Spinal cord (tissue), 10 donors: ENCODE measurements around the gene CDK11B. TPM values are rescaled to one million over a fixed set of nuclear protein-coding genes. Genes with fewer than 3 reads are reported as not detected.
A peak's percentile ranks its signal among the peaks of the same experiment; 100 is the strongest.

Experiments used
- DNase-seq, 6 donors: peaks; one replicate each; pipeline versions ENCODE4 v3.0.0 to v3.0.0-alpha.2; 2013 to 2015; ENCODE audit warnings: low spot score in 6 of 6, low read depth in 4 of 6
- H3K27ac ChIP-seq: one replicate; pipeline ENCODE4 v1.5.1; 2013; ENCODE audit warnings: low read depth, low read length, control low read depth
- H3K27me3 ChIP-seq: one replicate; pipeline ENCODE4 v1.6.1; 2013; ENCODE audit warnings: low read length; ENCODE audit not compliant: control insufficient read depth, insufficient read depth
- H3K36me3 ChIP-seq: one replicate; pipeline ENCODE4 v1.6.1; 2013; ENCODE audit warnings: low read length; ENCODE audit not compliant: control insufficient read depth, insufficient read depth
- H3K4me1 ChIP-seq: one replicate; pipeline ENCODE4 v1.6.1; 2013; ENCODE audit warnings: low read length; ENCODE audit not compliant: control insufficient read depth, insufficient read depth
- H3K4me3 ChIP-seq: one replicate; pipeline ENCODE4 v1.5.1; 2013; ENCODE audit warnings: low read depth, low read length, control low read depth
- H3K9me3 ChIP-seq: one replicate; pipeline ENCODE4 v1.6.1; 2013; ENCODE audit warnings: low read length; ENCODE audit not compliant: control insufficient read depth, insufficient read depth
- WGBS: methylation state at CpG from one replicate; pipeline ENCODE4 v1.1.5; 2013; ENCODE audit warnings: missing lambda C conversion rate; ENCODE audit not compliant: insufficient coverage; 5-methylcytosine and 5-hydroxymethylcytosine counted together
- polyA plus RNA-seq, 2 donors: library from polyadenylated mRNA; unstranded; fragments of 120-200 nt; gene quantifications; one replicate each; pipeline ENCODE4 v1.2.1, GENCODE V29; 2013; ENCODE audit not compliant: insufficient read length in 2 of 2
- total RNA-seq, 2 donors: library from RNA; depleted of rRNA in 1 of 2; stranded (reverse); fragments of 120-200 nt in 1 of 2; fragments of >200 nt in 1 of 2; gene quantifications; one replicate each; pipeline versions ENCODE4 v1.2.3 to v1.2.4, GENCODE V29; 2013 to 2014
- donor health status: healthy.

CDK11B gene
- total and polyA plus RNA-seq, 4 donors: 7.0 to 44.5 (median 29.6) TPM

- H3K27ac ChIP-seq: no peak overlapping the region
- no peak overlapping the region for H3K4me3 ChIP-seq
- no peaks in the 10 kb centered on the region for H3K9me3 ChIP-seq
- H3K36me3 ChIP-seq: peaks cover 59% of the 10 kb centered on the region
- H3K27me3 ChIP-seq: peaks cover 25% of the 10 kb centered on the region
- 42% methylated on average over 53 of the region's 53 CpGs for WGBS
- no peak for DNase-seq
- no peaks in the 10 kb centered on the region for H3K4me1 ChIP-seq
Observed at GRCh38 chr1:1628754-1629429, 29.9 kb downstream of the CDK11B start.

GRCh38 chr1:1627829-1628753 is 30.7 kb downstream of the CDK11B start:
- Histone ChIP-seq H3K9me3 (no peaks in the 10 kb centered on the region), H3K4me3 (no peak overlapping the region), H3K4me1 (no peaks in the 10 kb centered on the region), H3K27me3 (peaks cover 25% of the 10 kb centered on the region), H3K27ac (no peak overlapping the region), H3K36me3 (peaks cover 67% of the 10 kb centered on the region)
- peak in 1 of 6 donors; percentile 4 for DNase-seq
- WGBS: 92% methylated on average over 46 of the region's 53 CpGs

DNA sequence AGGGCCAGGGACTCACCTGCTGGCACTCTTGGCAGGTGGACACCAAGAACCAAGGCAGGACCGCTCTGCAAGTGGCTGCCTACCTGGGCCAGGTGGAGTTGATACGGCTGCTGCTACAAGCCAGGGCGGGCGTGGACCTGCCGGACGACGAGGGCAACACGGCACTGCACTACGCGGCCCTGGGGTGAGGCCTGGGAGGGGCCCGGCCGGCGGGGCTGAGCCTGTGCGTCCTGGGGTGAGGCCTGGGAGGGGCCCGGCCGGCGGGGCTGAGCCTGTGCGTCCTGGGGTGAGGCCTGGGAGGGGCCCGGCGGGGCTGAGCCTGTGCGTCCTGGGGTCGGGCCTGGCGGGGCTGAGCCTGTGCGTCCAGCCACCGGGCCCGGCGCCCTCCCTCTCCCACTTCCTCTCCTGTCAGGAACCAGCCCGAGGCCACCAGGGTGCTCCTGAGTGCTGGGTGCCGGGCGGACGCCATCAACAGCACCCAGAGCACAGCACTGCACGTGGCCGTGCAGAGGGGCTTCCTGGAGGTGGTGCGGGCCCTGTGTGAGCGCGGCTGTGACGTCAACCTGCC is 31.5 kb downstream of the CDK11B start:
- Histone ChIP-seq H3K36me3 (peaks cover 75% of the 10 kb centered on the region), H3K4me3 (no peak overlapping the region), H3K4me1 (no peaks in the 10 kb centered on the region), H3K9me3 (no peaks in the 10 kb centered on the region), H3K27me3 (peaks cover 25% of the 10 kb centered on the region), H3K27ac (no peak overlapping the region)
- WGBS: 84% methylated on average over 37 of the region's 37 CpGs
- DNase-seq: no peak

DNA sequence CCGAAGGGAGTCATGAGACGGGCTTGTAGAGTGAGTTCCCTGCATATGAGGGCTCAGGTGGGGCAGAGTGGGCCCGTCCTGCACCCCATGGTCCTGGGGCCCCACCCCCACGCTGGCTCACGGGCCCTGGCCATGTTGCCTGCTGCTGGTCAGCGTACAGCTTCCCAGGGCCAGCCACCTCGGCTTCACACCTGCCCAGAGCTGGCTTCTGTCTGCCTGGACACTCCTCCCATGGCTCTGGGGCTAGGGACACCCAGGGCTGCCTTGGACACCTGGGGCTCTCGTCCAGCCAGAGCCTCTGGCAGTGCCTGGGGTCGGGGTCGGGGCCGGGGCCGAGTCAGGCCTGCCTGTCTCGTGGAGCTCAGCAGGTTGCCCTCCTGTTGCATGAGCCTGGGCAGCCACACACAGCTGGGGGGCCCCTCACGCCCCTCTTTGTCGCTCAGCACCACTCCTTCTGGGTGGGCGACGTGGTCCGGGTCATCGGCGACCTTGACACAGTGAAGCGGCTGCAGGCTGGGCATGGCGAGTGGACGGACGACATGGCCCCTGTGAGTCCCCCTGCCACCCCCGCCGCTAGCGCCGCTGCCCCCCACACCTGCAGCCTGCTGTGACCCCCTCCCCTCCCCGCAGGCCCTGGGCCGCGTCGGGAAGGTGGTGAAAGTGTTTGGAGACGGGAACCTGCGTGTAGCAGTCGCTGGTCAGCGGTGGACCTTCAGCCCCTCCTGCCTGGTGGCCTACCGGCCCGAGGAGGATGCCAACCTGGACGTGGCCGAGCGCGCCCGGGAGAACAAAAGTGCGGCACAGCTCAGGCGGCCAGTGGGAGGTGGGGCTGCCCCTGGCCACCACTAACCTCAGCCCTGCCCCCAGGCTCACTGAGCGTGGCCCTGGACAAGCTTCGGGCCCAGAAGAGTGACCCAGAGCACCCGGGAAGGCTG is 32.3 kb downstream of the CDK11B start:
- Histone ChIP-seq H3K4me1 (no peaks in the 10 kb centered on the region), H3K9me3 (no peaks in the 10 kb centered on the region), H3K27me3 (peaks cover 17% of the 10 kb centered on the region), H3K36me3 (peaks cover 84% of the 10 kb centered on the region), H3K4me3 (no peak overlapping the region), H3K27ac (no peak overlapping the region)
- WGBS: 93% methylated on average over 42 of the region's 48 CpGs
- no peak for DNase-seq

- Histone ChIP-seq H3K27ac (no peak overlapping the region), H3K36me3 (peaks cover 90% of the 10 kb centered on the region), H3K27me3 (peaks cover 10% of the 10 kb centered on the region), H3K4me1 (no peaks in the 10 kb centered on the region), H3K9me3 (no peaks in the 10 kb centered on the region), H3K4me3 (no peak overlapping the region)
- 97% methylated on average over 8 of the region's 8 CpGs for WGBS
- DNase-seq: no peak
Observed at GRCh38 chr1:1625824-1626206, 33.0 kb downstream of the CDK11B start.

DNA sequence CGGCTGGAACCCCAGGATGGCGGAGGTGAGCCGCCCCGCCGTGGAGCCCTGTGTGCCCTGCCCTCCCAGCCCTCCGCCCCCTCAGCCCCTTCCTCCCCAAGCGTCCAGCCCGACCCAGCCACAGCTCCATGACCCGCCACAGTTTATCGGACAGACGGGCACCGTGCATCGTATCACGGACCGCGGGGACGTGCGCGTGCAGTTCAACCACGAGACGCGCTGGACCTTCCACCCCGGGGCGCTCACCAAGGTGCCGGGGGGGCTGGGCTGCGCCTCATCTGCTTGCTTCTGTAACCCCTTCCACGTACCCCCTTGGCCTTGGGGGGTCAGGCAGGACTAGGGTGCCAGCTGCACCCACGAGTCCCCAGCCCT is 33.4 kb downstream of the CDK11B start:
- 93% methylated on average over 28 of the region's 28 CpGs for WGBS
- Histone ChIP-seq H3K4me1 (no peaks in the 10 kb centered on the region), H3K9me3 (no peaks in the 10 kb centered on the region), H3K27ac (no peak overlapping the region), H3K4me3 (no peak overlapping the region), H3K36me3 (peaks cover 94% of the 10 kb centered on the region), H3K27me3 (peaks cover 8% of the 10 kb centered on the region)
- DNase-seq: no peak

DNA sequence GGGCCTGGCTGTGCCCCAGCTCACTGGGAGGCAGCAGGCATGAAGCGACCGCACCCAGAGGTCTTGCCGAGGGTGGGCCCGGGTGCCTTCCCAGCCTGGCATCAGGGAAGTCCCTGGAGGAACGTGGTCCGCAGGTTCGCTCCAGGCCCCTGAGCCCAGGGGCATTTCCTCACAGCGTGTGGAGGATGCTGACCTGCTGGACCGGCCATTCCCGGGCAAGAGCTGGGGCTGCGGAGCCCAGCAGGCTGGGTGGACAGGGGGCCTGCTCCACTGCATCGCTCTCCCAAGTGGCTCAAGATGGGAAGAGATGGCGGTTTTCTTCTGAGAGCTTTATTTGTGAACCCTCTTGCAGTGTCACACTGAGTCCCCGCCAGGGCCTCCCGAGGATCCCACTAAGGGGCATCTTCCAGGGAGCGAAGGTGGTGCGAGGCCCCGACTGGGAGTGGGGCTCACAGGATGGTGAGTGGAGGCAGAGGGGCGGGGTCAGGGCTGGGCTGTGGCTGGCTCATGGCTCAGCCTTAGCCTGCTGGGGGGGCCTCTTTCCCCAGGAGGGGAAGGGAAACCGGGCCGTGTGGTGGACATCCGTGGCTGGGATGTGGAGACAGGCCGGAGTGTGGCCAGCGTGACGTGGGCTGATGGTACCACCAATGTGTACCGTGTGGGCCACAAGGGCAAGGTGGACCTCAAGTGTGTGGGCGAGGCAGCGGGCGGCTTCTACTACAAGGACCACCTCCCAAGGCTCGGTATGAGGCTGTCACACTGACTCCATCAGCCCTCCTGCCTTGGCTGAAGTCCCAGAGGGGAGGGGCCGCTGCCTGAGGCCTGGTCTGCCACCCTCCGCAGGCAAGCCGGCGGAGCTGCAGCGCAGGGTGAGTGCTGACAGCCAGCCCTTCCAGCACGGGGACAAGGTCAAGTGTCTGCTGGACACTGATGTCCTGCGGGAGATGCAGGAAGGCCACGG is 34.1 kb downstream of the CDK11B start:
- Histone ChIP-seq H3K27ac (no peak overlapping the region), H3K9me3 (no peaks in the 10 kb centered on the region), H3K27me3 (peaks cover 2% of the 10 kb centered on the region), H3K4me1 (no peaks in the 10 kb centered on the region), H3K4me3 (no peak overlapping the region), H3K36me3 (peaks cover 99% of the 10 kb centered on the region)
- WGBS: 86% methylated on average over 33 of the region's 38 CpGs
- DNase-seq: peak in 1 of 6 donors; percentile 32

DNA sequence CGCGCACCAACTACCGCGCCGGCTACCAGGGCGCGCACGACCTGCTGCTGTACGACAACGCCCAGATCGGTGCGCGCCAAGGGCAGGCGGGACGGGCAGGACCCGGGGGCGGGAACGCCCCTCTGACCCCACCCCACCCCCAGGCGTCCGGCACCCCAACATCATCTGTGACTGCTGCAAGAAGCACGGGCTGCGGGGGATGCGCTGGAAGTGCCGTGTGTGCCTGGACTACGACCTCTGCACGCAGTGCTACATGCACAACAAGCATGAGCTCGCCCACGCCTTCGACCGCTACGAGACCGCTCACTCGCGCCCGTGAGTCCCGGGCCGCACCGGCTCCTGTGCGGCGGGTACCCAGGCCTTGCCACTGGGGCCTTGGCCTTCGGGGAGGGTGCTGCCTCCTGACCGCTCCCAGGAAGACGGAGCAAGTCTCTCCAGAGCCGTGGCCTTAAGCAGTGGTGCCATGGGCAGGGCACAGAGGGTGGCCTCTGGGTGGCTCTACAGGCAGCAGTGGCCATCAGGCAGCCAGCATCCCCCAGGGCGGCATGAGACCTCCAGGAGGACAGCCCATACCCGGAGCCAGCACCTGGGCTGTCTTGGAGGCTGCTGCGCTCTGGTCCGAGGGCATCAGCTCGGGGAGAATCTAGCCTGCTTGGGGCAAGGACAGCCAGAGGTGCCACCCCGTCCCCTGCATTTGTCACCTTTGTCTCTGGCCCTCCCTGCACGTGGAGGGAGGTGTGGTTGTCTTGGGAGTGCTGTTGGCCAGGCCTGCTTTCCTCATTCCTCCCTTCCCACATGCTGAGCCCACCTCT is 35.0 kb downstream of the CDK11B start:
- H3K27ac ChIP-seq: no peak overlapping the region
- WGBS: 98% methylated on average over 49 of the region's 51 CpGs
- no peaks in the 10 kb centered on the region for H3K27me3 ChIP-seq
- H3K4me1 ChIP-seq: no peaks in the 10 kb centered on the region
- no peaks in the 10 kb centered on the region for H3K9me3 ChIP-seq
- no peak overlapping the region for H3K4me3 ChIP-seq
- no peak for DNase-seq
- peaks cover 100% of the 10 kb centered on the region for H3K36me3 ChIP-seq
